GM21360 (cell line): Measurements from ENCODE around the gene MPP3.
"Not testable (repeated sequence)": the region's sequence is repeated elsewhere in the genome, so short reads cannot be mapped to it uniquely, and the experiment has no call there.

Source experiments
- ATAC-seq: cut with Tn5 transposase; IDR thresholded peaks from one replicate; pipeline ENCODE4 v1.9.1; 2021; ENCODE audit warnings: mild to moderate bottlenecking, moderate library complexity; ENCODE audit not compliant: unreplicated experiment

The MPP3 gene

GRCh38 chr17:43810226-43810715 is 22.7 kb downstream of the MPP3 start:
- ATAC-seq: no peak

GRCh38 chr17:43809121-43809520 is 23.8 kb downstream of the MPP3 start:
- no peak for ATAC-seq

- ATAC-seq: no peak
Measured at GRCh38 chr17:43808076-43808475, 24.9 kb downstream of the MPP3 start.

- ATAC-seq: no peak
Measured at GRCh38 chr17:43805117-43805516, 27.8 kb downstream of the MPP3 start.

GRCh38 chr17:43803758-43804157 is 29.2 kb downstream of the MPP3 start:
- ATAC-seq: no peak

- ATAC-seq: no peak
Measured at GRCh38 chr17:43801844-43802243, 31.1 kb downstream of the MPP3 start.

GRCh38 chr17:43800736-43801135 is 32.2 kb downstream of the MPP3 start:
- ATAC-seq: no peak

- no peak for ATAC-seq
Measured at GRCh38 chr17:43799047-43799446, 33.9 kb downstream of the MPP3 start.

GRCh38 chr17:43798024-43798423 is 34.9 kb downstream of the MPP3 start:
- not testable (repeated sequence) for ATAC-seq

- not testable (repeated sequence) for ATAC-seq
Measured at GRCh38 chr17:43792668-43793067, 40.3 kb downstream of the MPP3 start.

GRCh38 chr17:43791589-43791988 is 41.4 kb downstream of the MPP3 start:
- ATAC-seq: no peak

- no peak for ATAC-seq
Measured at GRCh38 chr17:43790311-43790940, 42.5 kb downstream of the MPP3 start.

GRCh38 chr17:43789482-43789881 is 43.5 kb downstream of the MPP3 start:
- ATAC-seq: no peak

GRCh38 chr17:43788540-43788939 is 44.4 kb downstream of the MPP3 start:
- ATAC-seq: no peak

- no peak for ATAC-seq
Measured at GRCh38 chr17:43787728-43788127, 45.2 kb downstream of the MPP3 start.

- ATAC-seq: no peak
Measured at GRCh38 chr17:43784628-43785101, 48.3 kb downstream of the MPP3 start.

GRCh38 chr17:43784068-43784467 is 48.9 kb downstream of the MPP3 start:
- no peak for ATAC-seq

GRCh38 chr17:43782913-43783680 is 49.8 kb downstream of the MPP3 start:
- ATAC-seq: no peak

- ATAC-seq: no peak
Measured at GRCh38 chr17:43780135-43780534, 52.8 kb downstream of the MPP3 start, which contains the start of gene CFAP97D1. CFAP97D1 (plus strand) TSS chr17:43780435; CDS start chr17:43780463, 28 bp downstream.

- ATAC-seq: no peak
Measured at GRCh38 chr17:43779145-43780125, 53.5 kb downstream of the MPP3 start.
